Measurements from ENCODE around the gene SLMAP. TPM values are rescaled to one million over a fixed set of nuclear protein-coding genes. Genes with fewer than 3 reads are reported as not detected.
A peak's percentile ranks its signal among the peaks of the same experiment; 100 is the strongest.

Gene SLMAP
- polyA plus RNA-seq, 1 of the 3 experiments (the other 2 are of a cell fraction): 10.5 TPM

- H3K9ac ChIP-seq: no peak overlapping the region
- DNase-seq: no peak
- H3K4me3 ChIP-seq (ENCODE audit: low read depth in 2 of 2, low read length in 1 of 2): no peak overlapping the region
- peaks cover 8% of the 10 kb centered on the region for H3F3A ChIP-seq (replicated peaks; ENCODE audit: insufficient read depth)
- CTCF ChIA-PET: no interaction called here
- no peak overlapping the region for H3K4me2 ChIP-seq
- H3K9me3 ChIP-seq: no peaks in the 10 kb centered on the region
- H3K36me3 ChIP-seq (replicated peaks in 1 of 2; ENCODE audit: control insufficient read depth in 1 of 2, insufficient read depth in 2 of 2, low read length in 1 of 2): peaks cover 0 to 23% of the 10 kb centered on the region in 2 experiments
- no peak overlapping the region for H3K27ac ChIP-seq (ENCODE audit: low read depth in 2 of 2, low read length in 1 of 2)
- no peaks in the 10 kb centered on the region for H3K9me2 ChIP-seq
- H3K27me3 ChIP-seq (ENCODE audit: insufficient read depth): no peaks in the 10 kb centered on the region
- no peak overlapping the region for H2AFZ ChIP-seq (ENCODE audit: low read depth)
- H3K4me1 ChIP-seq (ENCODE audit: control insufficient read depth in 1 of 2, insufficient read depth in 2 of 2, low read depth in 1 of 2, low read length in 1 of 2): no peaks in the 10 kb centered on the region
- TF ChIP-seq EZH2phosphoT487 (IDR thresholded peaks at IDR 0.05; ENCODE audit: borderline replicate concordance, low read depth) (no peak), RXRA (IDR thresholded peaks at IDR 0.05; ENCODE audit: borderline replicate concordance, low read depth) (no peak)
- WGBS (ENCODE audit: low lambda C conversion rate): 90% methylated on average over 6 of the region's 6 CpGs
- no peaks in the 10 kb centered on the region for H3K79me2 ChIP-seq (ENCODE audit: insufficient read depth)
- POLR2A ChIA-PET: no interaction called here
- H4K20me1 ChIP-seq (ENCODE audit: insufficient read depth): no peaks in the 10 kb centered on the region
Measured at GRCh38 chr3:57889807-57890206, 133.7 kb downstream of the SLMAP start.

GRCh38 chr3:57890874-57891273, 134.8 kb downstream of the SLMAP start:
- CTCF ChIA-PET: interaction anchor here (0.6 kb wide), 1 partner anchor 14 kb away, joined by 3 read pairs; no protein-coding TSS in a partner anchor
- H3K27me3 ChIP-seq (ENCODE audit: insufficient read depth): no peaks in the 10 kb centered on the region
- no peak overlapping the region for H3K4me2 ChIP-seq
- H3K4me1 ChIP-seq (ENCODE audit: control insufficient read depth in 1 of 2, insufficient read depth in 2 of 2, low read depth in 1 of 2, low read length in 1 of 2): no peaks in the 10 kb centered on the region
- H3K9me2 ChIP-seq: no peaks in the 10 kb centered on the region
- H3K27ac ChIP-seq (ENCODE audit: low read depth in 2 of 2, low read length in 1 of 2): no peak overlapping the region
- POLR2A ChIA-PET: no interaction called here
- H3K4me3 ChIP-seq (ENCODE audit: low read depth in 2 of 2, low read length in 1 of 2): no peak overlapping the region
- H3K9ac ChIP-seq: no peak overlapping the region
- no peaks in the 10 kb centered on the region for H4K20me1 ChIP-seq (ENCODE audit: insufficient read depth)
- TF ChIP-seq ZBTB33 (IDR thresholded peaks at IDR 0.05; ENCODE audit: borderline replicate concordance, low read depth): no peak
- TF ChIP-seq MEF2A (IDR thresholded peaks at IDR 0.05; ENCODE audit: borderline replicate concordance, low read depth): peak; percentile 65; the same call in 1 of the 2 replicates
- no peaks in the 10 kb centered on the region for H3K9me3 ChIP-seq
- H3F3A ChIP-seq (replicated peaks; ENCODE audit: insufficient read depth): peaks cover 8% of the 10 kb centered on the region
- no peaks in the 10 kb centered on the region for H3K79me2 ChIP-seq (ENCODE audit: insufficient read depth)
- 77% methylated on average over 2 of the region's 2 CpGs for WGBS (ENCODE audit: low lambda C conversion rate)
- H2AFZ ChIP-seq (ENCODE audit: low read depth): no peak overlapping the region
- DNase-seq: no peak
- H3K36me3 ChIP-seq (replicated peaks in 1 of 2; ENCODE audit: control insufficient read depth in 1 of 2, insufficient read depth in 2 of 2, low read length in 1 of 2): peaks cover 0 to 20% of the 10 kb centered on the region in 2 experiments

GRCh38 chr3:57892423-57892822, 136.3 kb downstream of the SLMAP start:
- no peak for DNase-seq
- 94% methylated on average over 3 of the region's 3 CpGs for WGBS (ENCODE audit: low lambda C conversion rate)
- no peaks in the 10 kb centered on the region for H3K9me3 ChIP-seq
- H3K4me2 ChIP-seq: no peak overlapping the region
- ChIA-PET CTCF (no interaction called here), POLR2A (no interaction called here)
- no peaks in the 10 kb centered on the region for H3K79me2 ChIP-seq (ENCODE audit: insufficient read depth)
- peaks cover 5 to 24% of the 10 kb centered on the region in 2 experiments for H3K36me3 ChIP-seq (replicated peaks in 1 of 2; ENCODE audit: control insufficient read depth in 1 of 2, insufficient read depth in 2 of 2, low read length in 1 of 2)
- H3K9ac ChIP-seq: no peak overlapping the region
- TF ChIP-seq ZBTB33 (IDR thresholded peaks at IDR 0.05; ENCODE audit: borderline replicate concordance, low read depth) (no peak), CTCF (IDR thresholded peaks at IDR 0.05) (no peak)
- no peaks in the 10 kb centered on the region for H4K20me1 ChIP-seq (ENCODE audit: insufficient read depth)
- H3K4me1 ChIP-seq (ENCODE audit: control insufficient read depth in 1 of 2, insufficient read depth in 2 of 2, low read depth in 1 of 2, low read length in 1 of 2): no peaks in the 10 kb centered on the region
- no peak overlapping the region for H3K27ac ChIP-seq (ENCODE audit: low read depth in 2 of 2, low read length in 1 of 2)
- peaks cover 8% of the 10 kb centered on the region for H3F3A ChIP-seq (replicated peaks; ENCODE audit: insufficient read depth)
- no peak overlapping the region for H3K4me3 ChIP-seq (ENCODE audit: low read depth in 2 of 2, low read length in 1 of 2)
- H2AFZ ChIP-seq (ENCODE audit: low read depth): no peak overlapping the region
- no peaks in the 10 kb centered on the region for H3K9me2 ChIP-seq
- no peaks in the 10 kb centered on the region for H3K27me3 ChIP-seq (ENCODE audit: insufficient read depth)

Data from SK-N-SH (cell line).